ENCODE results near the gene LMAN1. TPM values are rescaled to one million over a fixed set of nuclear protein-coding genes. Genes with fewer than 3 reads are reported as not detected.

Gene LMAN1
- polyA plus RNA-seq, 1 donor, result 94.4 TPM

- Histone ChIP-seq H3K4me1 (ENCODE audit: control insufficient read depth, insufficient read depth, low read length) (peaks cover 4% of the 10 kb centered on the region), H3K9me3 (ENCODE audit: control insufficient read depth, low read depth, low read length) (peaks cover 4% of the 10 kb centered on the region), H3K4me3 (ENCODE audit: low read length) (peak overlapping the region; percentile 7), H3K36me3 (ENCODE audit: control insufficient read depth, insufficient read depth, low read length) (no peaks in the 10 kb centered on the region), H3K27ac (ENCODE audit: low read length) (no peak overlapping the region), H3K27me3 (ENCODE audit: control insufficient read depth, insufficient read depth, low read length) (peaks cover 52% of the 10 kb centered on the region)
- no CpG with 5 or more reads among the region's 46 CpGs for WGBS (ENCODE audit: insufficient coverage, low lambda C conversion rate)
- peak; percentile 28 to 70 for DNase-seq
Observed at GRCh38 chr18:59308248-59308937, 50.7 kb downstream of the LMAN1 start.

DNA sequence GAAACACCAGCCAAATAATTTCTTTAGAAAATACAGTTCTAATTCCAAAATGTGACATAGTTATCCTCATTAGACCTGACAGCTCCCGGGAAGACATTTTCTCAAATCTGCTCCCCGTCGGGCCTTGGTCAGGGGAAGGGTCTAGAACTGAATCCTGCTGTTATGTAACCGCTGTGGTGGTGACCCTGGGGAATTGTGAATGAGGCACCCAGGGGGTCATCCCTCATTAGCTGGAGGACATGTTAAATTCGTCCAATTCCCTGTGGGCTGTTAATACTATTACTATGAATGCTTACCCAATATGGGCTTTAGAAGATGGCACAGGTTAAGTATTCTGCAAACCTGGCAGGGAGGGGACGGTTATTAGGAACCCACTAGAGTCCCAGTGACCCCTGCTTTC, 52.4 kb downstream of the LMAN1 start:
- DNase-seq, result no peak
- peaks cover 4% of the 10 kb centered on the region for H3K4me1 ChIP-seq (ENCODE audit: control insufficient read depth, insufficient read depth, low read length)
- 86% methylated on average over 1 of the region's 6 CpGs for WGBS (ENCODE audit: insufficient coverage, low lambda C conversion rate)
- H3K9me3 ChIP-seq (ENCODE audit: control insufficient read depth, low read depth, low read length), result peaks cover 4% of the 10 kb centered on the region
- no peak overlapping the region for H3K27ac ChIP-seq (ENCODE audit: low read length)
- H3K36me3 ChIP-seq (ENCODE audit: control insufficient read depth, insufficient read depth, low read length), result no peaks in the 10 kb centered on the region
- H3K4me3 ChIP-seq (ENCODE audit: low read length), result no peak overlapping the region
- peaks cover 50% of the 10 kb centered on the region for H3K27me3 ChIP-seq (ENCODE audit: control insufficient read depth, insufficient read depth, low read length)

- H3K4me3 ChIP-seq (ENCODE audit: low read length), result no peak overlapping the region
- peaks cover 38% of the 10 kb centered on the region for H3K27me3 ChIP-seq (ENCODE audit: control insufficient read depth, insufficient read depth, low read length)
- 100% methylated on average over 2 of the region's 4 CpGs for WGBS (ENCODE audit: insufficient coverage, low lambda C conversion rate)
Observed at GRCh38 chr18:59305295-59305694, 53.8 kb downstream of the LMAN1 start.

DNA sequence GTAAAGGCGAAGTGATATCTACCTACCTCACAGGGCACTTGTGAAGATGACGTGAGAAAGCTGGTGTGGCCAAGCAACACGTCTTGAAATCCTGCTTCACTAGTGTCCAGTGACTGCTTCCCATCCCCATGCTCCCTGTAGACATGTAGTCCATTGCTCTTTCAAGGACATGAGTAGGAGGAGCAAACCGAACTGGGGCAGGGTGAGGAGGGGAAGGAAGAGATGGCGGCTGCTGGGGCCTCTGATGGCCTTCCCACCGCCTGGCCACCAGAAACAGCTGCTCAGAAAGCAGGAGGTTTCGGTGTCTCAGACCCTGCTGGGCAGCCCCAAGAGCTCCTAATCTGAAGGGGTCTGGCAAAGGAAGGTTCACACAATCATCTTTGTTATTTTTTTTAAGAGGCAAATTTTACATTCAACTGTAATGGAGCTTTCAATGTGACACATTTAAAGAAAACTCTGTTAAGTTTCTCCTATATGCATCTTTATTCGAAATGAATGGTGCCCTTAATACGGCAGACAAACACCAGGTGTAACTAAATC, 55.3 kb downstream of the LMAN1 start:
- H3K36me3 ChIP-seq (ENCODE audit: control insufficient read depth, insufficient read depth, low read length), result no peaks in the 10 kb centered on the region
- WGBS (ENCODE audit: insufficient coverage, low lambda C conversion rate), result no CpG with 5 or more reads among the region's 9 CpGs
- H3K4me3 ChIP-seq (ENCODE audit: low read length), result no peak overlapping the region
- H3K27ac ChIP-seq (ENCODE audit: low read length), result no peak overlapping the region
- peaks cover 32% of the 10 kb centered on the region for H3K27me3 ChIP-seq (ENCODE audit: control insufficient read depth, insufficient read depth, low read length)
- DNase-seq, result no peak
- peaks cover 4% of the 10 kb centered on the region for H3K9me3 ChIP-seq (ENCODE audit: control insufficient read depth, low read depth, low read length)
- peaks cover 4% of the 10 kb centered on the region for H3K4me1 ChIP-seq (ENCODE audit: control insufficient read depth, insufficient read depth, low read length)

More at GRCh38 chr18:59305295-59305694, 53.8 kb downstream of the LMAN1 start:
- Histone ChIP-seq H3K9me3 (ENCODE audit: control insufficient read depth, low read depth, low read length) (peaks cover 4% of the 10 kb centered on the region), H3K4me1 (ENCODE audit: control insufficient read depth, insufficient read depth, low read length) (peaks cover 4% of the 10 kb centered on the region), H3K27ac (ENCODE audit: low read length) (no peak overlapping the region), H3K36me3 (ENCODE audit: control insufficient read depth, insufficient read depth, low read length) (no peaks in the 10 kb centered on the region)
- no peak for DNase-seq

GRCh38 chr18:59303006-59303405, 56.1 kb downstream of the LMAN1 start:
- H3K9me3 ChIP-seq (ENCODE audit: control insufficient read depth, low read depth, low read length), result no peaks in the 10 kb centered on the region
- H3K4me1 ChIP-seq (ENCODE audit: control insufficient read depth, insufficient read depth, low read length), result no peaks in the 10 kb centered on the region
- no peak for DNase-seq
- WGBS (ENCODE audit: insufficient coverage, low lambda C conversion rate), result no CpG with 5 or more reads among the region's 2 CpGs
- no peak overlapping the region for H3K27ac ChIP-seq (ENCODE audit: low read length)
- no peak overlapping the region for H3K4me3 ChIP-seq (ENCODE audit: low read length)
- no peaks in the 10 kb centered on the region for H3K36me3 ChIP-seq (ENCODE audit: control insufficient read depth, insufficient read depth, low read length)
- H3K27me3 ChIP-seq (ENCODE audit: control insufficient read depth, insufficient read depth, low read length), result peaks cover 33% of the 10 kb centered on the region

GRCh38 chr18:59301929-59302328, 57.1 kb downstream of the LMAN1 start:
- Histone ChIP-seq H3K4me3 (ENCODE audit: low read length) (no peak overlapping the region), H3K9me3 (ENCODE audit: control insufficient read depth, low read depth, low read length) (no peaks in the 10 kb centered on the region), H3K4me1 (ENCODE audit: control insufficient read depth, insufficient read depth, low read length) (no peaks in the 10 kb centered on the region), H3K27ac (ENCODE audit: low read length) (no peak overlapping the region), H3K36me3 (ENCODE audit: control insufficient read depth, insufficient read depth, low read length) (no peaks in the 10 kb centered on the region), H3K27me3 (ENCODE audit: control insufficient read depth, insufficient read depth, low read length) (peaks cover 28% of the 10 kb centered on the region)
- no peak for DNase-seq
- no CpG with 5 or more reads among the region's 4 CpGs for WGBS (ENCODE audit: insufficient coverage, low lambda C conversion rate)

DNA sequence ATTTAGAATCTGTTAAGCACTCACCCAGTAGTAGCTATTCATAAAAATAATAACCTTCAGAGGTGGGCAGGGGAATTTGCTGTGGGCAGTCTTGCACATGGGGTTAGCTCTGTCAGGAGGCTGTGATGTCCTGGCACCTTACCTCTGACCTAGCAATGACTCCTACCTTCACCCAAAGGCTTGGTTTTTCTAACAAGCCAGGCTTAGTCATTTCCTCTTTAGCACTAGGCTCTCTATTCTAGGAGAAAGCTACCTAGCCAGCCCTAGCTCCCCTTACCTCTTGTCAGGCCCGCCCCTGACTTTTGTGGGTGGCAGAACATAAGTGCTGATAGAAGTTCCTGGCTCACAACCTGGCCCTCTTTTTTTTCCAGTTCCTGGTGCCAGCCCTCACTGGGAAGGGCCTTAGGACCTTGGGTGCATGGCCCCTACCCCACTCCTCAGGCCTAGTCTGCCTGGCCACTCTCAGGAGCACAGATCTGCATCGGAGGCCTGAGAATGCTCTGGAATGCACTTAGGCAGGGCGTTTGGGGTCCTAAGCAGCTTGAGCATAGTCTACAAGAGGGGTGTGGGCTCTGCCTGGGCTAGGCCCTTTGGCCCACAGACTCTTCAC, 58.3 kb downstream of the LMAN1 start:
- no peak for DNase-seq
- no CpG with 5 or more reads among the region's 3 CpGs for WGBS (ENCODE audit: insufficient coverage, low lambda C conversion rate)
- Histone ChIP-seq H3K4me1 (ENCODE audit: control insufficient read depth, insufficient read depth, low read length) (no peaks in the 10 kb centered on the region), H3K27me3 (ENCODE audit: control insufficient read depth, insufficient read depth, low read length) (peaks cover 27% of the 10 kb centered on the region), H3K4me3 (ENCODE audit: low read length) (no peak overlapping the region), H3K9me3 (ENCODE audit: control insufficient read depth, low read depth, low read length) (no peaks in the 10 kb centered on the region), H3K36me3 (ENCODE audit: control insufficient read depth, insufficient read depth, low read length) (no peaks in the 10 kb centered on the region), H3K27ac (ENCODE audit: low read length) (no peak overlapping the region)

DNA sequence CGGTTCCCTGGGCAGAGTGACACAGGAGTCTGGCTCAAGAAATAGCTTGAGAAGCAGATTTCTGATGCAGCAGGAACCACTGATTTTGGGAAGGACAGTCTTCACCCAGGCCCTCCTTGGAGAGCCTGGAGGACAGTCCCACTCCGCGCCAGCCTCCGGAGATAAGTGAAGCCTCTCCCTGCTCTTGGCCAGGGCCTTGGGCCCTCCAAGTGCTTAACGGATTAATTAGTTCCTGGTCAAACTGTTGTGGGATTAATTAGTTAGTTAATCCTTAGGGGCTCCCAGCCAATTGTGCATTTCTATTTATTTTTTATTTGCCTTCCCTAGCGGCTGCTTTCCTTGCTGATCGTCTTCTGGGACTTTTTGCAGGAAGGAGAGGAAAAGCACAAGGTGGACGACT, 60.2 kb downstream of the LMAN1 start:
- Histone ChIP-seq H3K4me1 (ENCODE audit: control insufficient read depth, insufficient read depth, low read length) (no peaks in the 10 kb centered on the region), H3K9me3 (ENCODE audit: control insufficient read depth, low read depth, low read length) (no peaks in the 10 kb centered on the region), H3K27ac (ENCODE audit: low read length) (no peak overlapping the region), H3K36me3 (ENCODE audit: control insufficient read depth, insufficient read depth, low read length) (no peaks in the 10 kb centered on the region), H3K27me3 (ENCODE audit: control insufficient read depth, insufficient read depth, low read length) (peaks cover 25% of the 10 kb centered on the region), H3K4me3 (ENCODE audit: low read length) (no peak overlapping the region)
- WGBS (ENCODE audit: insufficient coverage, low lambda C conversion rate), result 100% methylated on average over 1 of the region's 8 CpGs
- no peak for DNase-seq

DNA sequence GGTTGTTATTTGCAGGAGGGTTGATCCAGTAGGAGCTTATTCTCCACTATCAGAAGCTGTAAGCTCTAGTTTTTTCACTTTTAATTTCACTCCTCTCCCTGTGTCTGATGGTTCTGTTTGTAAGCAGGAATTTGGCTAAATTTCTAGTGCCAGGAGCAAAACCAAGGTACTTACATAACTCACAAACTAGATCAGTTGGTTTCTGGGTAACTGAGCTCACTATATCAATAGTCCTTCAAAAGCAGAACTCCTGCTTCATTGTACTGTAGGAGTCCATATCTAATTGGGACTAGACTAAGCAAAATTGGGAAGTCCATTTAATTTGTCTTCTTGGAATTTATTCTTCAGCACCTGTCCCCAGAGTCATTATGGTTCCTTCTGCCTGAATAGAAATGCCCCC, 65.7 kb downstream of the LMAN1 start:
- Histone ChIP-seq H3K4me3 (ENCODE audit: low read length) (no peak overlapping the region), H3K27me3 (ENCODE audit: control insufficient read depth, insufficient read depth, low read length) (peaks cover 21% of the 10 kb centered on the region), H3K9me3 (ENCODE audit: control insufficient read depth, low read depth, low read length) (no peaks in the 10 kb centered on the region), H3K36me3 (ENCODE audit: control insufficient read depth, insufficient read depth, low read length) (no peaks in the 10 kb centered on the region), H3K4me1 (ENCODE audit: control insufficient read depth, insufficient read depth, low read length) (no peaks in the 10 kb centered on the region), H3K27ac (ENCODE audit: low read length) (no peak overlapping the region)
- no peak for DNase-seq

DNA sequence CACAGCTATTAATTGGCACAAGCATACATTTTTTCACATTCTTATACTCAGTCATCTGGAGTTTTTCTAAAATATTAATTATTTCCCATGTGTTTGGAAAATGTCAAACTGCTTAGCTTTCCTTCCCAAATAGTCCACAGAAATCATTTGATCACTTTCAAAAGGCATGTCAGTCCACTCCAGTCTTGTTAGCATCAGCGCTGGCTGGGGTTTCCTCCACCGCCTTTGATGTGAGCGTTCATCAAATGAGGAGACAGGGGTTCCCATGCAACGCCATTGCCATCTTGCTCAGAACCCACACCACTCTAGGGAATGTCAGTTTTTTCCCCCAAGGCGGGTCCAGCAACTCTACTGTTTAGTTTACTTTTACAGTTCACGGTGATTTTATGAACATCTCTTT, 72.7 kb downstream of the LMAN1 start:
- H3K27ac ChIP-seq (ENCODE audit: low read length), result no peak overlapping the region
- peaks cover 39% of the 10 kb centered on the region for H3K27me3 ChIP-seq (ENCODE audit: control insufficient read depth, insufficient read depth, low read length)
- H3K4me1 ChIP-seq (ENCODE audit: control insufficient read depth, insufficient read depth, low read length), result no peaks in the 10 kb centered on the region
- no peaks in the 10 kb centered on the region for H3K36me3 ChIP-seq (ENCODE audit: control insufficient read depth, insufficient read depth, low read length)
- no peak overlapping the region for H3K4me3 ChIP-seq (ENCODE audit: low read length)
- 33% methylated on average over 2 of the region's 6 CpGs for WGBS (ENCODE audit: insufficient coverage, low lambda C conversion rate)
- DNase-seq, result no peak
- no peaks in the 10 kb centered on the region for H3K9me3 ChIP-seq (ENCODE audit: control insufficient read depth, low read depth, low read length)

GRCh38 chr18:59282341-59282740, 76.7 kb downstream of the LMAN1 start:
- Histone ChIP-seq H3K27ac (ENCODE audit: low read length) (no peak overlapping the region), H3K36me3 (ENCODE audit: control insufficient read depth, insufficient read depth, low read length) (no peaks in the 10 kb centered on the region), H3K9me3 (ENCODE audit: control insufficient read depth, low read depth, low read length) (no peaks in the 10 kb centered on the region), H3K4me3 (ENCODE audit: low read length) (no peak overlapping the region), H3K27me3 (ENCODE audit: control insufficient read depth, insufficient read depth, low read length) (peaks cover 62% of the 10 kb centered on the region), H3K4me1 (ENCODE audit: control insufficient read depth, insufficient read depth, low read length) (no peaks in the 10 kb centered on the region)
- no peak for DNase-seq
- 96% methylated on average over 3 of the region's 11 CpGs for WGBS (ENCODE audit: insufficient coverage, low lambda C conversion rate)

Data from large intestine (tissue), 3 donors.